Occipital lobe (tissue), 2 donors: ENCODE data around the gene RBL2. TPM values are rescaled to one million over a fixed set of nuclear protein-coding genes. Genes with fewer than 3 reads are reported as not detected.
A peak's percentile ranks its signal among the peaks of the same experiment; 100 is the strongest.
"Not testable (repeated sequence)": the region's sequence is repeated elsewhere in the genome, so short reads cannot be mapped to it uniquely, and the experiment has no call there.

Experiments used
- DNase-seq: peaks from one replicate; lab custom pipeline; 2025; lab: John Stamatoyannopoulos, UW
- total RNA-seq: library from RNA; depleted of rRNA; stranded (reverse); fragments of >200 nt; gene quantifications from one replicate; pipeline ENCODE4 v1.2.3, GENCODE V29; 2014

RBL2 gene, protein sequence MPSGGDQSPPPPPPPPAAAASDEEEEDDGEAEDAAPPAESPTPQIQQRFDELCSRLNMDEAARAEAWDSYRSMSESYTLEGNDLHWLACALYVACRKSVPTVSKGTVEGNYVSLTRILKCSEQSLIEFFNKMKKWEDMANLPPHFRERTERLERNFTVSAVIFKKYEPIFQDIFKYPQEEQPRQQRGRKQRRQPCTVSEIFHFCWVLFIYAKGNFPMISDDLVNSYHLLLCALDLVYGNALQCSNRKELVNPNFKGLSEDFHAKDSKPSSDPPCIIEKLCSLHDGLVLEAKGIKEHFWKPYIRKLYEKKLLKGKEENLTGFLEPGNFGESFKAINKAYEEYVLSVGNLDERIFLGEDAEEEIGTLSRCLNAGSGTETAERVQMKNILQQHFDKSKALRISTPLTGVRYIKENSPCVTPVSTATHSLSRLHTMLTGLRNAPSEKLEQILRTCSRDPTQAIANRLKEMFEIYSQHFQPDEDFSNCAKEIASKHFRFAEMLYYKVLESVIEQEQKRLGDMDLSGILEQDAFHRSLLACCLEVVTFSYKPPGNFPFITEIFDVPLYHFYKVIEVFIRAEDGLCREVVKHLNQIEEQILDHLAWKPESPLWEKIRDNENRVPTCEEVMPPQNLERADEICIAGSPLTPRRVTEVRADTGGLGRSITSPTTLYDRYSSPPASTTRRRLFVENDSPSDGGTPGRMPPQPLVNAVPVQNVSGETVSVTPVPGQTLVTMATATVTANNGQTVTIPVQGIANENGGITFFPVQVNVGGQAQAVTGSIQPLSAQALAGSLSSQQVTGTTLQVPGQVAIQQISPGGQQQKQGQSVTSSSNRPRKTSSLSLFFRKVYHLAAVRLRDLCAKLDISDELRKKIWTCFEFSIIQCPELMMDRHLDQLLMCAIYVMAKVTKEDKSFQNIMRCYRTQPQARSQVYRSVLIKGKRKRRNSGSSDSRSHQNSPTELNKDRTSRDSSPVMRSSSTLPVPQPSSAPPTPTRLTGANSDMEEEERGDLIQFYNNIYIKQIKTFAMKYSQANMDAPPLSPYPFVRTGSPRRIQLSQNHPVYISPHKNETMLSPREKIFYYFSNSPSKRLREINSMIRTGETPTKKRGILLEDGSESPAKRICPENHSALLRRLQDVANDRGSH
- total RNA-seq: 125 TPM

DNA sequence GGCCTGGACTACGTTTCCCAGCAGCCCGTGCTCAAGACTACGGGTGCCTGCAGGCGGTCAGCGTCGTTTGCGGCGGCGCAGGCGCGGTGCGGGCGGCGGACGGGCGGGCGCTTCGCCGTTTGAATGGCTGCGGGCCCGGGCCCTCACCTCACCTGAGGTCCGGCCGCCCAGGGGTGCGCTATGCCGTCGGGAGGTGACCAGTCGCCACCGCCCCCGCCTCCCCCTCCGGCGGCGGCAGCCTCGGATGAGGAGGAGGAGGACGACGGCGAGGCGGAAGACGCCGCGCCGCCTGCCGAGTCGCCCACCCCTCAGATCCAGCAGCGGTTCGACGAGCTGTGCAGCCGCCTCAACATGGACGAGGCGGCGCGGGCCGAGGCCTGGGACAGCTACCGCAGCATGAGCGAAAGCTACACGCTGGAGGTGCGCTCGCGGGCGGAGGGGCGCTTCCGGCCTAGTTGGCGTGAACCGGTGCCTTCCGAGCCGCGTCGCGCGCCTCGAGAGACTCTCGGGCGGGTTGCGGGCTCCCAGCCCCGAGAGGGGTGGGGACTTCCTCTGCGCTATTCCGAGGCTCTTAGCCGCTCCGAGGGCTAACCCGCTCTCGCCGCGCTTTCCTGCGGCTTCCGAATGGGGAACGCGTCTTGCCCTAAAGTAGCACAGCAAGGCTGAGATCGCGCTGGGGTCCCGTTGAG lies at the start of gene RBL2:
TSS of gene RBL2 (plus strand) at position 95 of the 689 bp plus-strand sequence. CDS start at position 181, 86 bp downstream.
- peak; percentile 74 for DNase-seq

DNA sequence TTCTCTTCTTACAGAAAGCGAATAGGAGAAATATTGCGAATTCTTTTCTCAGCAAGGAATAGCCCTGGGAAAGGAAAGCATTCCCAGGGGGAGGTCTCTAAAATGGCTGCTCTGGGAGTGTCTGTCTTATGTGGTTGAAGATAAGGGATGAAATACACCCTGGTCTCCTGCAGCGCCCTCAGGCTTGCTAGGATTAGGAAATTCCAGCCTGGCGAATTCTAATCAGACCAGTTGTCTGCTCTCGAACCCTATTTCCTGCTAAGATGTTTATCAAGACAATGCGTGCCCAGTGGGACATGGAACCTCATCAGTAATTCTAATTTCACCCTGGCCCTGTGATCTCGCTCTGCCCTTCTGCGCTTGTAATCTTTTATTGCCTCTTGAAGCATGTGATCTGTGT lies 49.7 kb upstream of the RBL2 start:
- DNase-seq: not testable (repeated sequence)

- no peak for DNase-seq
These were observed 29.3 kb upstream of the RBL2 start for GRCh38 chr16:53404959-53405358.

DNA sequence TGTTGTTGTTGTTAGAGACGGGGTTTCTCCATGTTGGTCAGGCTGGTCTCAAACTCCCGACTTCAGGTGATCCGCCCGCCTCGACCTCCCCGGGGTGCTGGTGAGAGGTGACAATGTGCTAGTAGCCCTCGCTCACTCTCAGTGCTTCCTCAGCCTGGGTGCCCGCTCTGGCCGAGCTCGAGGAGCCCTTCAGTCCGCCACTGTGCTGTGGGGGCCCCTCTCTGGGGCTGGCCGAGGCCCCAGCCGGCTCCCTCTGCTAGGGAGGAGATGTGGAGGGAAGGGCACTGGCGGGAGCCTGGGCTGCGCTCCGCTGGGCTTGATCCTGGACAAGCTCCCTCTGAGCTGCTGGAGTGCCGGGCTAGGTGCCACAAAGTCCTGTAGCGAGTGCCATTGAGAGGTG lies 21.7 kb upstream of the RBL2 start:
- DNase-seq: no peak

- no peak for DNase-seq
These were observed 20.4 kb upstream of the RBL2 start for GRCh38 chr16:53413864-53414263.

DNA sequence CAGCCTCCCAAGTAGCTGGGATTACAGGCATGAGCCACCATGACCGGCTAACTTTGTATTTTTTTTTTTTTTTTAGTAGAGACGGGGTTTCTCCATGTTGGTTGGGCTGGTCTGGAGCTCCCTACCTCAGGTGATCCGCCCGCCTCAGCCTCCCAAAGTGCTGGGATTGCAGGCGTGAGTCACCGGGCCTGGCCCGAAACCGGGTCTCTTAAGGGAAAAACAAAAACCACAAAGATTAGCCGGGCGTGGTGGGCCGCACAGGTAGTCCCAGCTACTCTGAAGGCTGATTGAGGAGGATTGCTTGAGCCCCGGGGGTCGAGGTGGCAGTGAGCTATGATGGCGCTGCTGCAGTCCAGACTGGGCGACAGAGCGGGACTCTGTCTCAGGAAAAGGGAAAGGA lies 19.9 kb upstream of the RBL2 start:
- no peak for DNase-seq

DNA sequence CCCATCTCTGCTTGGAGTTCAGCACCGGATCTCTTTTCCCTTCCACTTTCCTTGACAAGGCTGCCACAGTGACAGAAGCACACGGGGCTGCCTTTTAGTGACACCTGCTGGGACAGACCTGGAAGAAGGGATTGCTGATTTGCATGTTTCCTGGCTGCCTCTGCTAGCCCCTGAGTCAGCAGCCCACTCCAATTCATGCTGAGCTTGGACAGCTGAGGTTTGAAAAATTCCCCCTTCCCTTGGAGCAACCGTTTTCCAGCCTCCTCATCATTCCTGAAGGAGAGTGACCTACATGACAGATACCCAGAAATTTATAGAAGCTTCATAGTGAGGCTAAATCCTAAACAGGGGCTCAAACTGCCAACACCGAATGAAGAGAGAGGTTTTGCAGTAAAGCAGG lies 18.8 kb upstream of the RBL2 start:
- no peak for DNase-seq

DNA sequence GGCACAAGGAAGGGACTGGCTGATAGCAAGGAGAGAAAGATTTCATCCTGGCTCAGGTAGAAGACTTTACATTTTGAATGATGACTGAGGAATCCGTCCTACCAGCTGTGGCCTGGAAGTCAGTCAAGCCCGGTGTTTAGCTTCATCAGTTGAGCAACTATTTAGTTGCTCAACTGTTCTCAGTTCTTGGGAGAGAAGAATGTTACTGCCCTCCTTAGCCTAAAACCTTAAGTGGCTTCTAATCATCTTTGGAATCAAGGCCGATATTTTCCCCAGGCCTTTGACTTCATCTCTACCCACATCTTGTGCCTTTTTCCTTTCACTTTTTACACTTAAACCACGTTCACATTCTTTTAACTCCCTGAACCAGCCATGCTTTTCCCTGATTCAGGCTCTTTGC lies 17.3 kb upstream of the RBL2 start:
- DNase-seq: no peak

- DNase-seq: no peak
These were observed 16.3 kb upstream of the RBL2 start for GRCh38 chr16:53417976-53418375.

DNA sequence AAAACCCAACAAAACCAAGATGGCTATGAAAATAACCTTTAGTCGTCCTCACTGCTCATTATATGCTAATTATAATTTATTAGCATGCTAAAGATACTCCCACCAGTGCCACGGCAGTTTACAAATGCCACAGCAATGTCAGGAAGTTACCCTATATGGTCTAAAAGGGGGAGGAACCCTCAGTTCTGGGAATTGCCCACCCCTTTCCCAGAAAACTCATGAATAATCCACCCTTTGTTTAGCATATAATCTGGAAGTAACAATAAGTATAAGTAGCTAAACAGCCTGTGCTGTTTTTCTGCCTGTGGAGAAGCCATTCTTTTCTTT lies 14.9 kb upstream of the RBL2 start:
- not testable (repeated sequence) for DNase-seq

- DNase-seq: no peak
These were observed 13.0 kb upstream of the RBL2 start for GRCh38 chr16:53421248-53421647.

- not testable (repeated sequence) for DNase-seq
These were observed 10.3 kb upstream of the RBL2 start for GRCh38 chr16:53423968-53424367.

DNA sequence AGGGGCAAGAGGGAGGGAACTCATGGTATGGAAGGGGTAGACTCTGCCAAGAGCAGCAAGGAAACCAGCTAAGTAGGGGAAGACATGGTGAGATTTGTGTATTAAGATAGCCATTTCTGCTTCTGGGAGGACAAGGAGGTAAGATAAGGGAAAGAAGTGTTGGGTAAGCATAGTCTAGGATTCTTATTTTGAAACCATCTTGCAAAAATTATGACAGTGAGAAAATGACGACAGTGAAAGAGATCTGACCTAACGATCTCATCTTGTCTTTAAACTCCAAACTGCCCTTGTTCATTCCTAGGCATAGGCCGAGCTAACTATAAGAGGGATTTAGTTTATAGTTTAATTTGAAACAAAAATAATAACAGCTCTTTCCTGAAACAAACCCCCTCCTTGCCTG lies 5.6 kb upstream of the RBL2 start:
- DNase-seq: no peak

DNA sequence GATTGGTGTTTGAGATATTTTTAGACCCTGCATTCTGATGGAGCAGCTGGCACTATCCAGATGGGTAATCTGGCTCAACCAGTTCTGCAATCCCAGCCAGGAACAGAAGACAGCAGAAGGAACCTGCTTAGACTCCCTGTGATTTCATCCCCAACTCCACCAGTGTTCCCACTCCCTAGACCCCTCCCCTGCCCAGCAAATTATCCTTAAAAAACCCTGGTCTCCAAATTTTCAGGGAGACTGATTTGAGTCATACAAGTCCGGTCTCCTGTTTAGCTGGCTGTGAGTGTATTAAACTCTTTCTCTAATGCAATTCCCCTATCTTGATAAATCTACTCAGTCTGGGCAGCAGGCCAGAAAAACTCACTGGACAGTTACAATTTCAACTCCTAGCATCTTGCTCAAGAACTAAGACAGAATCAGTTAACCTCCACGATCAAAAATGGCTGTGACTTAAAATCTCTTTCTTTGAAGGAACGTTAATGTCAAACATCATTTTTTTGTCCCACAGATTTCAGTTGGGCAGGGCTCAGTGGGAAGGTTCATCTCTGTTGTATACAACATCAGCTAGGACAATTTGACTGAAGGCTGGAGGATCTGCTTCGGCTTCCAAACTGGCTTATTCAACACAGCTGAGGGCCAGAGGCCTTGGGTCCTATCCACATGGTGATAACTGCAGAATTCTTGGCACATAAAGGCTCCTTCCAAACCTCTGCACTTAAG lies 4.9 kb upstream of the RBL2 start:
- no peak for DNase-seq

DNA sequence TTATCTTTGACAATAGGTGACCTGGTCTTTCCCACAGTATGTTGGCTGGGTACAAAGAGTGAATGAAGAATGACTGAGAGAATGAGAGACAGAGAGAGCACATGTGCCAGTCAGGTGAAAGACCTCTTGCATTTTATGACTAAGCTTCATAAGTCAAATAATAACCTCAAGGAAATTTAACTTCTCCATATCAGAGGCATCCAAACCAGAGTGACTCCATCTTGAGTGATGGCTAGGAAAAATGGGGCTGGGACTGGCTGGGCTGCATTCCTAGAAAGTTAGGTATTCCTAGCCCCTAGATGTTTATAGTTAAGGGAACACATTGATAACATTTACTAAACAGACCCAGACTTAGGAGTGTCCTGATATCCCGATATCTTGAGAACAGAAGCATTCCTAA lies 3.9 kb upstream of the RBL2 start:
- DNase-seq: no peak

DNA sequence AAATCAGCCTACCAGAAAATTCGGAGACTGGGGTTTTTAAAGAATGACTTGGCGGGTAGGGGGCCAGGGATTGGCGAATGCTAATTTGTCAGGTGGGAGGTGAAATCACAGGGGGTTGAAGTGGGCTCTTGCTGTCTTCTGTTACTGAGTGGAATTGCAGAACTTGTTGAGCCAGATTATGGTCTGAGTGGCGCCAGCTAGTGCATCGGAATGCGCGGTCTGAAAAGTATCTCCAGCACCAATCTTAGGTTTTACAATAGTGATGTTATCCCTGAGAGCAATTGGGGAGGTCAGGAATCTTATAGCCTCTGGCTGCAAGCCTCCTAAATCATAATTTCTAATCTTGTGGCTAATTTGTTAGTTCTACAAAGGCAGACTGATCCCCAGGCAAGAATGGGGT lies 762 bp upstream of the RBL2 start:
- no peak for DNase-seq

DNA sequence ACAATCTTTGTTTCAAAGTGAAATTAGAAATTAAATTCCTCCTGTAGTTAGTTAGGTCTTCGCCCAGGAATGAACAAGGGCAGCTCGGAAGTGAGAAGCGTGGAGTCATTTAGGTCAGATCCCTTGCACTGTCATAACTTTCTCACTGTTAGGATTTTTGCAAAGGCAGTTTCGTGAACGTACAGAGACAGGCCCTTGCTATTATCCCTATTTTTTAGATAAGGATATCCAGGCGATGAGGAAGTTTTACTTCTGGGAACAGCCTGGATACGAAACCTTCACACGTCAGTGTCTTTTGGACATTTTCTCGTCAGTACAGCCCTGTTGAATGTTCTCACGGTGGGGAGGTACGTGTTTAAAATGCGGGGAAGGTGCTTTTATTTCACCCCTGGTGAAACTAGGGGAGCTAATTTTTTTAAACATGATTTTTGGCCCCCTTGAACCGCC lies 318 bp upstream of the RBL2 start:
- DNase-seq: no peak

GRCh38 chr16:53435066-53435688 lies 906 bp downstream of the RBL2 start:
- peak; percentile 64 for DNase-seq

GRCh38 chr16:53440125-53440524 lies 5.9 kb downstream of the RBL2 start:
- no peak for DNase-seq

DNA sequence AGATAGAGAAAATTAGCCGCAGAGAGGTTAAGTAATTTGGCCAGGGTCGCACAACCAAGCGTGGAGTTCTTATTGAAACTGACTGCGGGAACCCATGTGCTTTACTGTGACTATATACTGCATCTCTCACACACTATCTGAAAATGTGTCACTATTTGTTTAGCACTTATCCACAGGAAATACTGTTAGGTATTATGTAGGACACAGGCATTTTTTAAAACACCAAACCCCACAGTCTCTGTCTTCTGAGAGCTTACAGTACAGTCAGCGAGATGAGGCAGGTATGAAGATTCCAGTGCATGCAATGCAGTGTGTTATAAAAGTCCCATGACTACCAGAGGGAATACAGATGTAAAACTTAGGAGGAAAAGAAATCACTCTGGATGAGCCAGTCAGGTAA lies 11.3 kb downstream of the RBL2 start:
- no peak for DNase-seq
